ENCODE data around the gene HSPE1. TPM values are rescaled to one million over a fixed set of nuclear protein-coding genes. Genes with fewer than 3 reads are reported as not detected.
"Not testable (repeated sequence)": the region's sequence is repeated elsewhere in the genome, so short reads cannot be mapped to it uniquely, and the experiment has no call there.

The HSPE1 gene
- total RNA-seq, 4 donors from 2014 or later, result 80.9 to 217 (median 138) TPM

DNA sequence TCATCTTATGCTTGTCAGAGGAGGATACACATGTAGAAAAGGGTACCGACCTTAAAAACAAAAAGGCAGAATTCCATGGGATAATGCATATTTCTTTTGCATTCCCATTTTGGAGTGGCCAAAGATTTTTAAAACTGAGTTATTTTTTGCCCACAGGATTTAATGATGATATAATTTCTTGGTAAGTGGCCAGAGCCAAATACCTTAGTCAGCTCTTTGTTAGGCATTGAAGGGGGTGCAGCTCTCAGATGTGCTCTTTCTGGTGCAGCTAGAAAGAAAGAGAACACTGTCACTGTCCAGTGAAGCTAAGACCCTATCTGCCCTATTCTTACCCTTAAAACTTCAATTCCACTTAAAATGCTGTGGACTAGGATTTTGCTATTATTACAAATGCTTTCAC is 36.0 kb upstream of the HSPE1 start:
- no peak for DNase-seq
- no peak overlapping the region for H3K27ac ChIP-seq
- no peaks in the 10 kb centered on the region for H3K27me3 ChIP-seq
- peaks cover 0 to 31% (median 6%) of the 10 kb centered on the region in 3 donors for H3K4me1 ChIP-seq
- no peaks in the 10 kb centered on the region for H3K9me3 ChIP-seq
- no peak overlapping the region for H3K4me3 ChIP-seq
- peaks cover 0 to 95% (median 25%) of the 10 kb centered on the region in 3 donors for H3K36me3 ChIP-seq
- intact Hi-C loops (cut with DNase I), result no loop called here
- WGBS, 2 donors, result 29 to 58% methylated on average over 1 of the region's 1 CpG
- no peak for TF ChIP-seq CTCF (IDR thresholded peaks at IDR 0.05)
- TF ChIP-seq POLR2A (IDR thresholded peaks at IDR 0.05), result no peak

DNA sequence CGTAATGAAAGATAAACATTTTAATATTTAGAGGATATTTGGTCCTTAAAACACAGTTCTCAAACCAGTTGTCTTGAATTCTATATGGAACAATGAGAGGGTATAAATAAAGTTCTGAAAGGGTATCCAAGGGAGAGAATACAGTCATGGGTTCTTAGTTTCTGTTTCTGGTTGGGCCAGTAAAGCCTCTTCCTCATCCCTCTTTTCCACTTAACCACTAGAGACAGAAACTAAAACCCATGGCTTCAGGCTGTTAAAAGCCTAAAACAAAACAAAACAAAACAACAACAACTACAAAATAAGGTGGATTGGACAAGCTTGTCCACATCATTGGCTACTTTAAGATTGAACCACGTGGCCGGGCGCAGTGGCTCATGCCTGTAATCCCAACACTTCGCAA is 28.0 kb upstream of the HSPE1 start:
- TF ChIP-seq POLR2A (IDR thresholded peaks at IDR 0.05) (no peak), CTCF (IDR thresholded peaks at IDR 0.05) (no peak)
- DNase-seq, result no peak
- Histone ChIP-seq H3K4me3 (no peak overlapping the region), H3K36me3 (peaks cover 0 to 100% (median 45%) of the 10 kb centered on the region in 3 donors), H3K27me3 (no peaks in the 10 kb centered on the region), H3K9me3 (no peaks in the 10 kb centered on the region), H3K4me1 (no peaks in the 10 kb centered on the region), H3K27ac (no peak overlapping the region)
- 97 to 99% methylated on average over 5 of the region's 5 CpGs for WGBS, 2 donors
- intact Hi-C loops (cut with DNase I), result no loop called here

DNA sequence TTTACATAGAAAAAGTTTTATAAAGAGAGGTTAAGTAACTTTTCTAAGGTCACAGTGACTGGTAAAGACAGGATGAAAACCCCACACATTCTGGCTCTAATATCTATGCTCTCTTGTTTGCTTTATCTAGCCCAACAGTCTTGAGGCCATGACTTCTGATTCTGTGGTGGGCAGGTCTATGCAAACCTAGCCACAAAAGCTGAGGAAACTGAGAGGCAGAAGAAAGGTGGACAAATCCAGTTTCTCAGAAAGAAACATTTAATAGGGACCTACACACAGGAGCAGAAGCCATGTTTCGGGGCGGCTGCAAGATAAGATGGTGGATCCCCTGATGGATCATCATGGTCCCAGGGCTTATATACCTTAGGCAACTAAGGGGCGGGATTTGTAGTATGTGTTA is 22.4 kb upstream of the HSPE1 start:
- Histone ChIP-seq H3K4me3 (no peak overlapping the region), H3K36me3 (peaks cover 0 to 91% (median 19%) of the 10 kb centered on the region in 3 donors), H3K27ac (no peak overlapping the region), H3K27me3 (no peaks in the 10 kb centered on the region), H3K4me1 (no peaks in the 10 kb centered on the region), H3K9me3 (peaks cover 0 to 8% (median 0%) of the 10 kb centered on the region in 3 donors)
- WGBS, 2 donors, result 97 to 100% methylated on average over 3 of the region's 3 CpGs
- intact Hi-C loops (cut with DNase I), result no loop called here
- no peak for DNase-seq
- TF ChIP-seq POLR2A (IDR thresholded peaks at IDR 0.05) (no peak), CTCF (IDR thresholded peaks at IDR 0.05) (no peak)

DNA sequence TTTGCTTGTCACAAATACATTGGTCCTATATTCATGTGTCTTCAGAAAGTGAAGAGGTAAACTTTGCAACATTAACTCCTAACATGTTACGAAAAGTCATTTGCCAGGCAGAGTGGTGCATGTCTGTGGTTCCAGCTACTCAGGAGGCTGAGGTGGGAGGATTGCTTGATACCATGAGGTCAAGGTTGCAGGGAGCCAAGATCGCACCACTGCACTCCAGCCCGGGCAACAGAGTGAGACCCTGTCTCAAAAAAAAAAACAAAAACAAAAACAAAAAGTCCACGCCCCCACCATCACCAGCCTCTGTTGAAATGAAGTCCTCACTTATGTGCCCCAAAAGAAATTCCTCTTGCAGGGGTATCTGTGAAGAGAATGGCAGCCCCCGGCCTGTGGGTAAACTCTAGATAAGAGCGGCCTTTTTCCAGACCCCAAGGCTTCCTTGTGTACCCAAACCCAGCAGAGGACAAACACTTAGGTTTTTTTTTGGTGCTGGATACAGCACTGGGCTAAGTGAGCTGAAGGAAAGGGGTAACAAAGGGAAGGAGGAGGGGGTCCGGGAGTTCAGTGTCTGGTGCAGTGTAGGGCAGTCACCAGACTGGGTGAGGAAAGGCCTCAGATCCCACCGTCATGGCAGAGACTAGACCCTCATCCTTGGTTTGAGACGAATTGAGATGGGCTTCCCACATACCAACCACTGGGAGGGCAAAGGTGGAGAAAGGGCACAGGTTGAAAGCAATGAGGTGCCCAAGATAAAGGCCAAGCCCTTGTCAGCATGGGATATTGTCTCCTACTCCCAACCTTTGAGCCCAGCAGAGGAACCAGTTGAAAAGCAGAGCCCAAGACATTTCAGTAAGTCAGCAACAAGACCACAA is 19.8 kb upstream of the HSPE1 start:
- TF ChIP-seq POLR2A (IDR thresholded peaks at IDR 0.05) (no peak), CTCF (IDR thresholded peaks at IDR 0.05) (no peak)
- Histone ChIP-seq H3K27me3 (no peaks in the 10 kb centered on the region), H3K36me3 (peaks cover 0 to 89% (median 4%) of the 10 kb centered on the region in 3 donors), H3K27ac (no peak overlapping the region), H3K4me1 (no peaks in the 10 kb centered on the region), H3K9me3 (peaks cover 0 to 24% (median 9%) of the 10 kb centered on the region in 3 donors), H3K4me3 (no peak overlapping the region)
- intact Hi-C loops (cut with DNase I), result no loop called here
- WGBS, 2 donors, result 90 to 92% methylated on average over 7 to 8 of the region's 9 CpGs
- no peak for DNase-seq

DNA sequence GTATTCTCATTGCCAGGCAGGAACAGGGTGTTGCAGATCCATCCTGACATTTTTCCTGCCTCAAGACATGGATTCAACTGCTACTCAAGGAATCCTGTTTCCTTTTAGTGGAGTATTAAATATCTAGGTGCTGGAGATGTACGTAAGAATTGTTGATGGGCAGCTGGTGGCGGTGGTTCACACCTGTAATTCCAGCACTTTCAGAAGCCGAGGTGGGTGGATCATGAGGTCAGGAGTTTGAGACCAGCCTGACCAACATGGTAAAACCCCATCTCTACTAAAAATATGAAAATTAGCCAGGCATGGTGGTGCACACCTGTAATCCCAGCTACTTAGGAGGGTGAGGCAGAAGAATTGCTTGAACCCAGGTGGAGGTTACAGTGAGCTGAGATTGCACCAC is 15.9 kb upstream of the HSPE1 start:
- H3K27me3 ChIP-seq; H3K4me3 ChIP-seq; H3K27ac ChIP-seq; intact Hi-C loops (cut with DNase I); H3K4me1 ChIP-seq; DNase-seq: not testable (repeated sequence)
- Histone ChIP-seq H3K9me3 (peaks cover 0 to 24% (median 9%) of the 10 kb centered on the region in 3 donors), H3K36me3 (peaks cover 16 to 89% (median 21%) of the 10 kb centered on the region in 3 donors)
- WGBS, 2 donors, result 93 to 94% methylated on average over 3 of the region's 3 CpGs

All from esophagus squamous epithelium (tissue), 5 donors.